GM21381 (cell line): Measurements from ENCODE around the gene TMEM51.

ENCODE experiments used
- ATAC-seq: cut with Tn5 transposase; IDR thresholded peaks from one replicate; pipeline ENCODE4 v1.9.1; 2021; ENCODE audit warnings: mild to moderate bottlenecking, moderate library complexity; ENCODE audit not compliant: unreplicated experiment

Gene TMEM51

DNA sequence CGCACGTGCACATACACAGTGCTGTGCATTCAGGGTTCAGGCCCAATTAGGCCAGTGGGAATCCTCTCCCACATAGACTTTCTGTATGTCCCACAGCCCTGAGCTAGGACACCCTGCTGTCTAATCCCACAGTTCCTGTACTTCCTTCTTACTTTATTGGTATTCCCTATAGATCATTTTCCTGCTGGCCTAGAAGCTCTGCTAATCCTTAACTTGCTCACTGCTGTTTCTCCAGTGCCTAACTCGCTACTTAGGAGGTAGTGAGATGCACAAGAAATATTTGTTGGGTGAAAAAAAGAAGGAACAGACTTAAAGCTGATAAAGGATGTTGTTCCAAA is 59.4 kb downstream of the TMEM51 start:
- ATAC-seq, result no peak

DNA sequence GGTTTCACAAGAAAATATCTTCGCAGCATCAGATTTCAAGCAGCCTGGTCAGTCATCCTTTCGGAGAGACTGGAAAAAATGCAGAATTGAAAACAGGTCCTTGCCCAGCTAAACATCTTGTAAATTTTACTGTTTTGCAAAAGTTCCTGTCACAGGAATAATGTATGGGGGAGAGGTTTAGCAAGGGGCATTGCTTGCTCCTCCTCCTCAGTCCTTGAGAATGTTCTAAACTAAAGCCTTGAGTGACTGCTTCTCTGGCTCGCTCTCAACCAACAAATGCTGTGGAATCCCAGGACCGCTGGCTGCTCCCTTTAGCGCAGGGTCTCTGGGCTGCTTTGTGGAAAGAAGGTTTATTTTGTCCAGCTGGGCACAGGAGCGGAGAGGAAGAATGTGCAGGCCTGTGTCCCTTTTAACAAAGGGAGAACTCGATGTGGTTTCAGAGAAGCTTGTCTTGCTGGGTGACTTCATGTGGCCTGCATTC is 59.8 kb downstream of the TMEM51 start:
- no peak for ATAC-seq

DNA sequence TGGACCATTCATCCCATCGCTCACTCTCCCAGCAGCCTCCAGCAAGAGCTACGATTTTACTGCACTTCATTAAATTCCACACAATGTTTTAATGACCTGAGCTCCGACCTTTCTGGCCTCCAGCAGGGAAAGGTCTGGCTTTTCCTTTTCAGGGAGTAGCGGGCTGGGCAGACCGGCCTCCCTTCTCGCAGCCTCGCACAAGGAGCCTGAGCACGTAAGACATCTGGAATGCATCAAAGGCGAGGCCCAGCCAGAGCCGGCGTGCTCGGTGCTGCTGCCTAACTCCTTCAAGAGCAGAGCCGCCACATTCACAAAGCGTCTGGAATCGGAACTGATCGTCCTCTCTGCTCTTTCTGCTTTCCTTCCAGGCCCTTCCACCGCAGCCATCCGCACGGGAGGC is 61.0 kb downstream of the TMEM51 start:
- no peak for ATAC-seq

DNA sequence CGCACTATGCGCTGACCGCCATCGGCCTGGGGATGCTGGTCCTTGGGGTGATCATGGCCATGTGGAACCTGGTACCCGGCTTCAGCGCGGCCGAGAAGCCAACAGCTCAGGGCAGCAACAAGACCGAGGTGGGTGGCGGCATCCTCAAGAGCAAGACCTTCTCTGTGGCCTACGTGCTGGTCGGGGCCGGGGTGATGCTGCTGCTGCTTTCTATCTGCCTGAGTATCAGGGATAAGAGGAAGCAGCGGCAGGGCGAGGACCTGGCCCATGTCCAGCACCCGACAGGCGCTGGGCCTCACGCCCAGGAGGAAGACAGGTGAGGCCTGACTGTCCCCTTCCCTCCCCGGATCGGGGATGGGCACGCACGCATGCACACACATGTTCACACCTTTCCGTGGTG is 61.6 kb downstream of the TMEM51 start:
- no peak for ATAC-seq

DNA sequence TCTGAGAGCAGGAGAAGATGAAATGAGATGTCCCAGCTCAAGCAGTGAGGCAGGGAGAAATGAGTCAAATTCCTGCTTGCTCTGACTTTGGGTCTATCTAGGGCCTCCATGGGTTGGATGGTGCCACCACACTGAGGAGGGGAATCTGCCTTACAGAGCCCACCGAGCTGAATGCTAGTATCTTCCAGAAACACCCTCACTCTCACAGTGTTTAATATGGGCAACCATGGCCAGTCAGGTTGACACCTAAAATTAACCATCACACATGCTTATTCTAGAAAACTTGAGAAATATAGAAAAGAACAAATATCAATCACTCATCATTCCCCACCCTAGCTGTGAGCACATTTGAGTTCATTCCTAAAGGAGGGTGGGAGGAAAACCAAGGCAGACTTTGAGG is 64.1 kb downstream of the TMEM51 start:
- no peak for ATAC-seq

DNA sequence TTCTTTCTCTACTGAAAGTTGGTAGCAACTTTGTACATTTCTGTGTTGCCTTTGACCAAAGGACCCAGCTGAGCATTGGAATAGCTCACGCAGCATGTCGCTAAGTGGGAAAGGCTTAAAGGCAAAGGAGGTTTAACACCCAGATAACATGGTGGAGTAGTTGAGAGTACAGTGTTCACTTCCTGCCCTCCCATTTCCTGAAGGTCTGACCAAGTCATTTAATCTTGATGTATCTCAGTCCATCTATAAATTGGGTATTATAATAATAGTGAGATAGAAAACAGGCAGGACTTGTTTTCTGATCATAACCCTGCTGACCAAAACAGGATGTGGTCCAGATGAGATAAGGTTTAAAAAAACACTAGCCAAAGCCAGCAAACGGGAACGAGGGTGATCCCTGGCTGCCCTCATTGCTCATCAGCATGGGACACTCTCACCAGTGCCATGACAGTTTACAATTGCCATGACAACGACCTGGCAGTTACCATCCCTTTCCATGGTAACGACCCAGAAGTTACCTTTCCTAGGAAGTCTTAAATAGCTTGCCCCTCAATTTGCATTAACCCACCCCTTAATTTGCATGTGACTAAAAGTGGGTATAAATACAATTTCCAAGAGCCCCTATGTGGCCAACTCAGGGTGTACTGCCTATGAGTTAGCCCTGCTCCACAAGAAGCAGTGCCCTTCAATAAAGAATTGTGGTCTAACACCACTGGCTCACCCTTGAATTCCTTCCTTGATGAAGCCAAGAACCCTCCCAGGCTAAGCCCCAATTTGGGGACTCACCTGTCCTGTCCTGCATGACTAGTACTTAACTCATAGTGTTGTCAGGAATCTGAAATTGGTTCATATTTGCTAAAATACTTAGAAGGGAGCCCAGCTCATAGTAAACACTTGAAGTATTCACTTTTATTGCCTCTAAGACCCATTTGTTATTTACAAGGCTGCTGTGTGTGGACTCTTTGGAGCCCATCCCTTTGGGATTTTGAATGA is 65.0 kb downstream of the TMEM51 start:
- no peak for ATAC-seq

DNA sequence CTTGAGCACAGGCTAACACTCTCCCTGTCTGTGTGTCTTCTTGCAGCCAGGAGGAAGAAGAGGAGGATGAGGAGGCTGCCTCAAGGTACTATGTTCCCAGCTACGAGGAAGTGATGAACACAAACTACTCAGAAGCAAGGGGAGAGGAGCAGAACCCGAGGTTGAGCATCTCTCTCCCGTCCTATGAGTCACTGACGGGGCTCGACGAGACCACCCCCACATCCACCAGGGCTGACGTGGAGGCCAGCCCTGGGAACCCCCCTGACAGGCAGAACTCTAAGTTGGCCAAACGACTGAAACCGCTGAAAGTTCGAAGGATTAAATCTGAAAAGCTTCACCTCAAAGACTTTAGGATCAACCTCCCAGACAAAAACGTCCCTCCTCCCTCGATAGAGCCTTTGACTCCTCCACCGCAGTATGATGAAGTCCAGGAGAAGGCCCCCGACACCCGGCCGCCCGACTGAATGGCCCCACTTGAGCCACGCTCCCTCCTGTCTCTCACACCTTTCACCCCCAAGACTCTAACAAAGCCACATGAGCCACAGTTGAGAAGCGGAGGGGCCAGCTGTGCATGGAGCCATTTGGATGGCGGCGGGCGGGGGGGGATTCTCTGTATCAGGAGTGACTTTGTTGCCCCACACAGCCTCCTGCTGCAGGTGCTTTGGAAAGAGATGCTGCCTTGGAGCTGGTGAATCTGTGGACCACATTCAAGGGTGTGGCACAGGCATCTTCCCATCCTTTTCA is 65.9 kb downstream of the TMEM51 start:
- no peak for ATAC-seq

DNA sequence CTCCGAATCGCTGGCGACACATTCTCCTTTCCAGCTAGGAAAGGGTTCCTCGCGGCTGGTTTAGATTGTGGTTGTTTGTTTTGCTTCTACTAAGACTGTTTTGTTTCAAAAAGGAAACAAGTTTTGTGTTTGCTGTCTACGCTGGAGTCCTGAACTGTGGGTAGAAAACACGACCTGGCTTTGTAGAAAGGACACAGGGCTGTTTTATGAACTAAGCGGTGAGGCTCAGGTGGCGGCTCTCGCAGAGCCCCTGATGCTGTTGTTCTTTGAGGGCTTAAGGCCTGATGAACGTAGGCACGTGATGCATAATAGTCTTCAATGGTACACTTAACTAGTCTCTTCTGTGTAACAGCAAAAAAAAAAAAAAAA is 66.5 kb downstream of the TMEM51 start:
- ATAC-seq, result no peak

DNA sequence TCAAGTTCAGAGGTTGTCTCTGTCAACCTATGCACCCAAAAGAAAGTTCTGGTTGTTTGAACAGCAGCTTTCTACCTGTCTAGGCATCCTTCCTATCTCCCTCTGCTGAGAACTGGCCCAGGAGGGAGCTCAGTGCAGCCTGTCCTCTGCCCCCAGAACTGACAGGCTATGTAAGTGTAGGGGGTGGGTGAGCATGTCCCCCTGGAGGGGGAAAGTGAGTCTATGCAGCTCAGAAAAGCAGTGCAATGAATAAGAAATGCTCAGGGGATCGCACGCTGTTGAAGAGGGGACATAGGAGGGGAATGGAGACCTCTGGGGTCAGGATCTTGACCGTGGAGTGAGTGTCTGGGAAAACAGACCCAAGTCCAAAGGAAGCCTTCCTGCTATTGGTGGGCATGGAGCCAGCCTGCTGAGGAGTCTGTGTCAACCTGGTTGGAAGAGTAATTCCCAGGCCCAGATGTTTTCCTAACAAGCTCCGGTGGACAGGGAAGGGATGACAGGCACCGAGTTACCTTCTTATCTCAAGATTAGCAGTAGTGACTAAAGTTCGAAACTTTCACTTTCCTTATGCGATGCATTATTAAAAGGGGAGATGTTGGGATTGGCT is 67.4 kb downstream of the TMEM51 start:
- ATAC-seq, result no peak

DNA sequence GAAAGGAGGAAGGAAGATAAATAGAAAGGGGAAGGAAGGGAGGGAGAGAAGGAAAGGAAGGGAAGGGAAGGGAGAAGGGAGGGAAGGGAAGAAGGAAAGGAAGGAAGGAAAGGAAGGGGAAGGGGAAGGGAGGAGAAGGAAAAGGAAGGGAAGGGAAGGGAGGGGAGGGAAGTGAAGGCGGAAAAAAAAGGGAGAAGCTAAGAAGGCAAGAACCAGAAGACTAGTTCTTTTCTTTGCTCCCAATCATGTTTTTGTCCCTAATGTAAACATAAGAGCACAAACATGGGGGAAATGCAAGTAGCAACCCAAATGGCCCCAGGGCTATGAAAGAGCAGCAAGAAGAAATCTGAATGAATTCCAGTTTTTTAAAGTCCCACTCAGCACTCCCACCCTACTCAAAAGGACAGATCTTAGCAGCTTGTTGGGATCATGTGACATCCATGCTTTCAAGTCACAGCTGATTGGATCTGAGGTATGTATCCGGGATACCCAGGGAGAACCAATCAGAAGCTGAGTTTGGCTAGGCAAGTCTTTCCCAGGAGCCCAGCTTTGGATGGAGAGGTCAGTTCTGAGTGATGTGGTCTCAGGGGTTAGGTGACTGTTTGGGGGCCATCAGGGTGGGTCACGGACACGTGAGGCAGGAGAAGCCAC is 69.2 kb downstream of the TMEM51 start:
- no peak for ATAC-seq

DNA sequence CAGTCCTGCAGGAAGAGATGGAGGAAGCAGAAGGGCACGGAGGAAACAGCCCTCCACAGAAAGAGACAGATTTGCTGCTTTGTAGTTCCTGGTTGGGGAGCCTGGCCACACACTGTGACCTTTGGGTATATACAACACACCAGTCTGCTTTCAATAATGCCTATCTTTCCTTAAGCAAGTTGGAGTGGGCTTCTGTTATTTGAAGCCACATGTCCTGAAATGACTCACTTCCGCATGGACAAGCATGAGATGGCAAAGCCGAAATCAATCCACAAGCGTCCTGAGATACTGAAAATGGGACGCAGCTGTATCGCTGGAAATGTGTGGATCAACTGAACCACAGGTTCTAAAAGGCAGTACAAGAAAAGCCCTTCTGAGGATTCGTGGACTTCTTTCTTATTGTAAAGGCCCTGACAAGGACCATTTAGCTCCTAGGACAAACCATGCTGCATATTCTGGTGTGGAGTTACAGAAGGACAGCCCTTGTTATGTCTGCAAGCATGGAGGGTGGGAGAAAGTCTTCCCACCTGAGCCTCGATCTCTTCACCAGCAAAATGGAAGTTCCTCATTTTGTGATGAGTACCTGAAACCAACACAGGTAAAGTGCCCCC is 70.8 kb downstream of the TMEM51 start:
- no peak for ATAC-seq

DNA sequence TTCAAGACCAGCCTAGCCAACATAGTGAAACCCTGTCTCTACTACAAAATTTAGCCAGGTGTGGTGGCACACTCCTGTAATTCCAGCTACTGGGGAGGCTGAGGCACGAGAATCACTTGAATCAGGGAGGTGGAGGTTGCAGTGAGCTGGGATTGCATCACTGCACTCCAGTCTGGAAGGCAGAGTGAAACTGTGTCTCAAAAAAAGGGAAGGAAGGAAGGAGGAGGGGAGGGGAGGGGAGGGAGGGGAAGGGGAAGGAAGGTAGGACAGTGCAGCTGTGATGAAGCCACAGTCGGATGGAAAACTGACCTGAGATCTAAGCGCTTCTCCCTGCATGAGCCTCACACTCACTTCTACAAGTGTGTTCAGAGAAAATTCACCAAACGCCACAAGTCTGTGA is 71.4 kb downstream of the TMEM51 start:
- ATAC-seq, result no peak

DNA sequence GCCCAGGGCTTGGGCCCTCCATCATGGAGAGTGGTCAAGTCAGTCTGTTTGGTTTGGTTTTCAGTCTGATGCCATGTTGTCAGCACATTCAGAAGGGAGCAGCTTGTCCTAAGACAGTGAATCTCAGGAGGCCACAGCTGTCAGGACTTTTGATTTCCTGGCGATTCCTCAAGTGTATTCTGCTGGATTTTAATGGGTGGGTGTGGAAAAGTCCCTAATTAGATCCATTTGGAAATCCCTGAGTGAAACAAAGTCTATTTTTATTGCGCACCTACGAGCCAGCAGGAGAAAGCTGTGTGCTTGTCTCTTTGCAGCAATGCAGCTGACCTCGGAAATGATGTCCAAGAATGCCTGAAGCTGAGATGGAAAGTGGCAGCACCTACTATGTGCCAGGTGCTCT is 71.9 kb downstream of the TMEM51 start:
- no peak for ATAC-seq

DNA sequence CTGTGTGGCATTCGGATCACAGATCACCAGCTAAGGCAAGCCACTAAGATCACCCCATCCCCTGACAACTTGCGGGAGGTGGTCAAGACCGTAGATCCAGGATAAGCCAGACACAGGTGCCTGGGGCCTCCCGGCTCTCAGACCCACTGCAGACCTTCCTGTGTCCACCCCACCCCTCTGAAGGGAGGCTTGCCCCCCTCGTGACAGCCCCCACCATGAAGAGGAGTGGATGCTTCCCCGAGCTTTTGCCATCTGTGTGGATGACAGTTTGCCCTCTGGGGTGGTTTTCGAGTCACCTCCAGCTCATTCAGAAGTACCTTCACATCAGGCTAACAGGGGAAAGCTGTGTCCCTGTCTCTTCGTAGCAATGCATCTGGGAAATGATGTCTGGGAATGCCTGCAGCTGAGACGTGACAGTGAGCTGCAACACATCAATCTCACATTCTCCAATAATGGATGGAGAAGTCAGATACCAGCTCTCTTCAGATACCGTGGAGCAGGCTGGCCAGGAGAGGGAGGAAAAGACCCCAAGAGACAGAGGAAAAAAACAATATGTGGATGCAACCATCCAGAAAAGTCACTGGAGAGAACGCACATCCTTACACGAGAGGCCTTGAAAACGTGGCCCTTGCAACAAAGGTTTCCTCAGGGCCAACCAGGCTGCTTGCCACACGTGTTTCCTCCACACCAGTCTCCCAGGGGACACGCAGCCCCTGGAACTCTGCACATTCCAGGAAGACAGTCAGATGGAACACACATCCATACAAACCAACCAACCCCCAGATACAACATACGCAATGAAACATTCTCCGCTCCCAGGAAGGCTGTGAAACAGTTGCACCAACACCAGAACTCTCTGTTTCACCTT is 73.1 kb downstream of the TMEM51 start:
- ATAC-seq, result no peak

DNA sequence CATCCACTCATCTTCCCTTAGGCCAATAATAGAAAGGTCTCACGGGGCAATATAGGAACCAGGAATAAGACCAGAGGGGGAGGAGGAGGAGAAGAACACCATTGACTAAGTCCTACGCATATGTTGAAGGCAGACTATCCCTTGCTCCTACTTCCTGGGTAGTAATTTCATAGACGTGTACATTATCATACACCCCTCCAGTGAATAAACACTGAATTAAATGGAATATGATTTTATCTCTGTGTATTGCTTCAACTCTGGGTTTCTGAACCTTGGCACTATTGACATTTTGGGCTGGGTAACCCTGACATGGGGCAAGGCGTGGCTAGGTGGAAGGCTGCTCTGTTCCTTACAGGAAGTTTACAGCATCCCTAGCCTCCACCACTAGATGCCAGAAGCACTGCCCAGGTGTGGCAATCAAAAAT is 76.2 kb downstream of the TMEM51 start:
- ATAC-seq, result no peak

DNA sequence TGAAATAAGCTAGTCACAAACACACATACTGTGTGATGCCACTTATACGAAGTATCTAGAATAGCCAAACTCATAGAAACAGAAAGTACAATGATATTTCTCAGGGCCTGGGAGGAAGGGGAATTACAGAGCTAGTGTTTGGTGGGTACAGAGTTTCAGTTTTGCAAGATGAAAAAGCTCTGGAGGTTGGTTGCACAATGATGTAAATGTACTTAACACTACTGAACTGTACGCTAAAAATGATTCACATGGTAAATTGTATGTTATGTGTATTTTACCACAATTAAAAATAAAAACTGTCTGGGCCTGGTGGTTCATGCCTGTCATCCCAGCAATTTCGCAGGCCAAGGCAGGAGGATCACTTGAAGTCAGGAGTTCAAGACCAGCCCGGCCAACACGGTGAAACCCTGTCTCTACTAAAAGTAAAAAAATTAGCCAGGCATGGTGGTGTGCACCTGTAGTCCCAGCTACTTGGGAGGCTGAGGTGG is 78.2 kb downstream of the TMEM51 start:
- ATAC-seq, result peak; percentile 98

DNA sequence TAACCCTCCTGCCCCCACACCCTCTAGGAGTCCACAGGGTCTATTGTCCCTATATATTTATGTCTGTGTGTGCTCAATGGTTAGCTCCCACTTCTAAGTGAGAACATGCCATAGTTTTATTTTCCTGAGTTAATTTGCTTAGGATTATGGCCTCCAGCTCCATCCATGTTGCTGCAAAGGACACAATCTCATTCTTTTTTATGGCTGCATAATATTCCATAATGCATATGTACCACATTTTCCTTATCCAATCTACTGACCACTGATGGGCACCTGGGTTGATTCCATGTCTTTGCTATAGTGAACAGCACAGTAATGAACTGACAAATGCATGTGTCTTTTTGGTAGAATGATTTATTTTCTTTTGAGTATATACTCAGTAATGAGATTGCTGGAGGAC is 80.1 kb downstream of the TMEM51 start:
- ATAC-seq, result no peak

DNA sequence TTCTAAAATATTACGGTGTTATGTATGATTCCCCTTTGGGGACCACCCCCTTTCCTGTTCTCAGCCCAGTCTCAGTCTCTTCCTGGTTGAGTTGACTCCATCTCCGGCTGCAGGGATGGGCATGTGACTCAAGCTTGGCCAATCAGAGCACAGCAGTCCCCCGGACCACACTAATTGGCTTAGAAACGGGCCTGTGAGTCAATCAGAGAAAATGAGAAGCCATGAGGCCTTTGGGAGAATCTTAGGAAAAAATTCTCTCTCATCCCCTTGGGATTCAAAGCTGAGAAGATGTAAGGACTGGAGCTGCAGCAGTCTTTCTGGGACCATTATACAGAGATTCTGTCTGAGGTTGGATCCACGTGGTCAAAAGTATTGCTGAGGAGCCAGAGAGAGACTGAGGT is 82.8 kb downstream of the TMEM51 start:
- ATAC-seq, result no peak

DNA sequence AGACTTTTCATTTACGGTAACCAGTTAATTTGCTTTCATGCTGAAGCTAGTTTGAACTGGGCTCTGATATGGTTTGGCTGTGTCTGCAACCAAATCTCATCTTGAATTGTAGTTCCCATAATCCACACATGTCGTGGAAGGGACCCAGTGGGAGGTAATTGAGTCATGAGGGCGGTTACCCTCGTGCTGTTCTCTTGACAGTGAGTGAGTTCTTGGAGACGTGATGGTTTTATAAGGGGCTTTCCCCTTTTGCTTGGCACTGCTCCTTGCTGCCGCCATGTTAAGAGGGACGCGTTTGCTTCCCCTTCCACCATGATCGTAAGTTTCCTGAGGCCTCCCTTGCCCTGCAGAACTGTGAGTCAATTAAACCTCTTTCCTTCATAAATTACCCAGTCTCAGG is 83.2 kb downstream of the TMEM51 start:
- no peak for ATAC-seq

DNA sequence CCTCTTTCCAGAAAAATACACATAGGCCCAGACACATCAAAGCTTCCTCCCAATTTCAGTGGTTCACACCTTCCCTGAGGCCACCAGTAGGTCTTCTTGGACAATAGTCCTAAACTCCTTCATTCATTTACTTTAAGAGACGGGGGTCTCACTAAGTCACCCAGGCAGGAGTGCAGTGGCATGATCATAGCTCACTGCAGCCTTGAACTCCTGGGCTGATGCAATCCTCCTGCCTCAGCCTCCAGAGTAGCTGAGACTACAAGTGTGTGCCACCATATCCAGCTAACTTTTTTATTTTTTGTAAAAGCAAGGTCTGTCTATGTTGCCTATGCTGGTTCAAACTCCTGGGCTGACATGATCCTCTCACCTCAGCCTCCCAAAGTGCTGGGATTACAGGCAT is 85.2 kb downstream of the TMEM51 start:
- ATAC-seq, result no peak
